ENCODE data around the gene TMEM198. TPM values are rescaled to one million over a fixed set of nuclear protein-coding genes. Genes with fewer than 3 reads are reported as not detected.

Gene TMEM198
- total RNA-seq, 6 experiments from 2014 or later, result 0.68 to 3.2 (median 1.2) TPM

GRCh38 chr2:219496825-219497494, 46.9 kb upstream of the TMEM198 start:
- H3K4me3 ChIP-seq, result peak overlapping the region in 1 of 3 donors; percentile 83
- no peaks in the 10 kb centered on the region for H3K9me3 ChIP-seq
- no peak overlapping the region for H3K27ac ChIP-seq
- no peak for ATAC-seq
- intact Hi-C loops (cut with DNase I), result no loop called here
- no peaks in the 10 kb centered on the region for H3K36me3 ChIP-seq
- no peaks in the 10 kb centered on the region for H3K27me3 ChIP-seq
- DNase-seq, result no peak
- WGBS (ENCODE audit: insufficient coverage, low coverage, low lambda C conversion rate, missing lambda C conversion rate), result 20% methylated on average over 15 of the region's 61 CpGs
- TF ChIP-seq, protein P1, sequence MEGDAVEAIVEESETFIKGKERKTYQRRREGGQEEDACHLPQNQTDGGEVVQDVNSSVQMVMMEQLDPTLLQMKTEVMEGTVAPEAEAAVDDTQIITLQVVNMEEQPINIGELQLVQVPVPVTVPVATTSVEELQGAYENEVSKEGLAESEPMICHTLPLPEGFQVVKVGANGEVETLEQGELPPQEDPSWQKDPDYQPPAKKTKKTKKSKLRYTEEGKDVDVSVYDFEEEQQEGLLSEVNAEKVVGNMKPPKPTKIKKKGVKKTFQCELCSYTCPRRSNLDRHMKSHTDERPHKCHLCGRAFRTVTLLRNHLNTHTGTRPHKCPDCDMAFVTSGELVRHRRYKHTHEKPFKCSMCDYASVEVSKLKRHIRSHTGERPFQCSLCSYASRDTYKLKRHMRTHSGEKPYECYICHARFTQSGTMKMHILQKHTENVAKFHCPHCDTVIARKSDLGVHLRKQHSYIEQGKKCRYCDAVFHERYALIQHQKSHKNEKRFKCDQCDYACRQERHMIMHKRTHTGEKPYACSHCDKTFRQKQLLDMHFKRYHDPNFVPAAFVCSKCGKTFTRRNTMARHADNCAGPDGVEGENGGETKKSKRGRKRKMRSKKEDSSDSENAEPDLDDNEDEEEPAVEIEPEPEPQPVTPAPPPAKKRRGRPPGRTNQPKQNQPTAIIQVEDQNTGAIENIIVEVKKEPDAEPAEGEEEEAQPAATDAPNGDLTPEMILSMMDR (IDR thresholded peaks at IDR 0.05), result no peak
- TF ChIP-seq POLR2A (IDR thresholded peaks at IDR 0.05), result no peak
- H3K4me1 ChIP-seq, result peaks cover 0 to 13% (median 3%) of the 10 kb centered on the region in 4 donors

DNA sequence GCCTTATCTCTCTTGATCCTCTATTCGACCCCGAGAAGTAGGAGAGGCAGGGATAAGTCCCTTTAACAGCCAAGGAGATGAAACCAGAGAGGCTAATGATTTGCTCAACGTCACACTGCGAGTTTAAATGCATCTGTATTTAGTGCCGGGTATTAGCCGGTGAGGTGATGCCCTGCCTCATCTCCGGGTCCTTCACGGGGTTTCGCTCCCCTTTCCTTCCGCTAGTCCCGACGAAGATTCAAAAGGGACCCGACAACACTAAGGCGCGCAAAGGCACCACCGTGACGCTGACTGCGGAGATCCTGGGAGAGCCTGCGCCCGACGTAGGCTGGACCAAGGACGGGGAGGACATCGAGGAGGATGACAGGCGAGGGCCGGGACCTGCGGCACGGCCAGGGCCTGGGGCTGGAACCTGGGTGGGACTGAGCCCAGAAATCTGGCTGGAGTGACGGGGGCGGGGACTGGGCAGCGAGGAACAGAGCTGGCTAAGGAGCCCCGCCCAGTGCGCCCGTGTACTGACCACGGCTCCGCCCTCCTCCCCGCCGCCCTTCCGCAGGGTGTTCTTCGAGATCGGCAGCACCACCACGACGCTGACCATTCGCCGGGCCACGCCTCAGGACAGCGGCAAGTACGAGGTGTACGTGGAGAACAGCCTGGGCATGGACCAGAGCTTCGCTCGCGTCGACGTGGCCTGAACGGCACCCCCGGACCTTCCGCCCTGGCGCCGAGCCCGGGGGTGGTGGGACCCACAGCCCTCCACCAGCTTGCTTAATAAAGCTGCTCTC, 46.1 kb upstream of the TMEM198 start:
- intact Hi-C loops (cut with DNase I), result no loop called here
- 2% methylated on average over 15 of the region's 59 CpGs for WGBS (ENCODE audit: insufficient coverage, low coverage, low lambda C conversion rate, missing lambda C conversion rate)
- Histone ChIP-seq H3K9me3 (no peaks in the 10 kb centered on the region), H3K36me3 (no peaks in the 10 kb centered on the region), H3K4me1 (peaks cover 0 to 13% (median 3%) of the 10 kb centered on the region in 4 donors), H3K27ac (peak overlapping the region; percentile 76 to 96 (median 82)), H3K4me3 (peak overlapping the region; percentile 82 to 92 (median 83)), H3K27me3 (no peaks in the 10 kb centered on the region)
- DNase-seq (peak; percentile 91 to 93 (median 92)), ATAC-seq (peak; percentile 77 to 85 (median 80))
- TF ChIP-seq, protein P1 (IDR thresholded peaks at IDR 0.05), result no peak
- TF ChIP-seq POLR2A (IDR thresholded peaks at IDR 0.05), result peak; percentile 63

DNA sequence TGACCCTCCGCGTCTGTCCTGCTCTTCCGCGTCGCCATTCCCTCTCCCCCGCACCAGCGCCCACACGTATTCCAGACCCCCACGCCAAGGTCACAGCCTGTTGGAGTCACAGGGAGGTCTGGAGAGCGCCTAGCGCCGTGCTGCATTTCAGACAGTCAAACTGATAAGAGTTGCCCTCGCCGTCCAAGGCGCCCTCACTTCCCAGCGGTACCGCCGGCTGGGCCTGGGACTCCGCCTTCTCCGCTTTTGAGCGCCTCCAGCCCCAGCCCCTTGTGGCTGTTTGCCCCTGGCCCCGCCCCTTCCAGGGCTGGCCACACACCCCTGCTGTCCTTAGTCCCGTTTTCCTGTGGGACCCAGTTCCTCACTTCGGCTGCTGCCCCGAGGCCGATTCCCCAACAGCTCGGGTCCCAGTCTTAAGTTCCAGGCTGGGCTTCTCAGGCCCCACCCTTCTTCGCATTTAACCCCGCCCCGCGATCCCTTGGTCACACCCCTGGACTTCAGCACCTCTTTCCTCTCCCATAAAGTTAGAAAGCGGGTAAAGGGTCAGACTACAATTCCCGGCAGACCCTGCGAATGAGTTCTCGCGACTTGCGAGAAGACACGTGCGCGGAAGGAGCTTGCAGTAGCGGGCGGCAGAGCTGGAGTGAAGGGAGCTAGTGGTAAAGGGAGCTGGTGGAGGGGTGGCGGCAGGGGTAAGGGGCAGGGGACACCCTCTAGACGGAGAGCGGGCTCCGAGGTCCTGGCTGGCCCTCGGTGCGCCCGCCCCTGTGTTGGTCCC, 45.4 kb upstream of the TMEM198 start, which contains the start of gene GMPPA:
GMPPA (plus strand) TSS at position 612 of the 778 bp plus-strand sequence. CDS start 1,085 bp downstream, outside the sequence.
- 1% methylated on average over 31 of the region's 49 CpGs for WGBS (ENCODE audit: insufficient coverage, low coverage, low lambda C conversion rate, missing lambda C conversion rate)
- intact Hi-C loops (cut with DNase I), result no loop called here
- peak within 1 kb of the TSS; percentile 76 to 96 (median 82) for H3K27ac ChIP-seq

DNA sequence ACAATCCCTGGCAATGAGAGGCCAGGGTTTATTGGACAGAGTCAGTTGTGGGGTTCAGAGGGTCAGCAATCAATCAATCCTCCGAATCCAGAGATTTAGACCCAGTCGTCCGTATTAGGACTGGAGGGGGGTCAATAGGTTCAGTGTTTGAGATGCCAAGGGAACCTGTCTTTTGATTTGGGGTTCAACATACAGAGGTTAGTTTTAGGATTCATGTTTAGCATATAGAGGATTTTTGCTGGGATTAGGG, 44.8 kb upstream of the TMEM198 start:
- Histone ChIP-seq H3K9me3 (no peaks in the 10 kb centered on the region), H3K27me3 (no peaks in the 10 kb centered on the region), H3K4me3 (peak overlapping the region; percentile 82 to 92 (median 83)), H3K4me1 (peaks cover 0 to 13% (median 3%) of the 10 kb centered on the region in 4 donors), H3K27ac (peak overlapping the region in 2 of 3 donors; percentile 82 to 96), H3K36me3 (no peaks in the 10 kb centered on the region)
- no peak for TF ChIP-seq POLR2A (IDR thresholded peaks at IDR 0.05)
- TF ChIP-seq, protein P1 (IDR thresholded peaks at IDR 0.05), result no peak
- intact Hi-C loops (cut with DNase I), result no loop called here
- DNase-seq (no peak), ATAC-seq (no peak)
- WGBS (ENCODE audit: insufficient coverage, low coverage, low lambda C conversion rate, missing lambda C conversion rate), result 0% methylated on average over 3 of the region's 3 CpGs

More for the DNA sequence above, 45.4 kb upstream of the TMEM198 start, which contains the start of gene GMPPA:
- no peaks in the 10 kb centered on the region for H3K36me3 ChIP-seq
- TF ChIP-seq POLR2A (IDR thresholded peaks at IDR 0.05), result peak; percentile 52
- TF ChIP-seq, protein P1 (IDR thresholded peaks at IDR 0.05), result peak in 1 of 4 donors; percentile 7
- H3K9me3 ChIP-seq, result no peaks in the 10 kb centered on the region
- DNase-seq (peak; percentile 95 to 98 (median 97)), ATAC-seq (peak; percentile 88 to 92 (median 90))
- H3K27me3 ChIP-seq, result no peaks in the 10 kb centered on the region
- peaks cover 0 to 13% (median 3%) of the 10 kb centered on the region in 4 donors for H3K4me1 ChIP-seq
- peak within 1 kb of the TSS; percentile 82 to 92 (median 83) for H3K4me3 ChIP-seq

All from right lobe of liver (tissue), 6 donors.